Endothelial cell (in vitro differentiated cells): ENCODE measurements around the gene CRELD2. TPM values are rescaled to one million over a fixed set of nuclear protein-coding genes. Genes with fewer than 3 reads are reported as not detected.

Source experiments
- DNase-seq: peaks from one replicate; pipeline ENCODE4 v3.0.0; 2021; ENCODE audit warnings: low spot score
- H3K27ac Mint-ChIP-seq: one replicate; pipeline ENCODE4 v1.8.0; 2021; ENCODE audit warnings: mixed read lengths, inconsistent platforms; ENCODE audit not compliant: unreplicated experiment
- H3K27me3 Mint-ChIP-seq: one replicate; pipeline ENCODE4 v1.8.0; 2021; ENCODE audit warnings: mild to moderate bottlenecking, moderate library complexity, mixed read lengths, inconsistent platforms; ENCODE audit not compliant: unreplicated experiment
- H3K36me3 Mint-ChIP-seq: one replicate; pipeline ENCODE4 v1.8.0; 2021; ENCODE audit warnings: mild to moderate bottlenecking, low read depth, mixed read lengths, inconsistent platforms; ENCODE audit not compliant: unreplicated experiment
- H3K4me1 Mint-ChIP-seq: one replicate; pipeline ENCODE4 v1.8.0; 2021; ENCODE audit warnings: mild to moderate bottlenecking, mixed read lengths, inconsistent platforms; ENCODE audit not compliant: unreplicated experiment
- H3K4me3 Mint-ChIP-seq: one replicate; pipeline ENCODE4 v1.8.0; 2021; ENCODE audit warnings: mild to moderate bottlenecking, mixed read lengths, inconsistent platforms; ENCODE audit not compliant: unreplicated experiment
- H3K9me3 Mint-ChIP-seq: one replicate; pipeline ENCODE4 v1.8.0; 2021; ENCODE audit warnings: mixed read lengths, inconsistent platforms; ENCODE audit not compliant: unreplicated experiment
- total RNA-seq: library from RNA; stranded (reverse); fragmentation: NEBNext Ultra II Directional; extraction: Animal tissue kit (Norgen Biotek cat#: 25700); gene quantifications from one replicate; pipeline ENCODE4 v1.2.1, GENCODE V29; 2021; ENCODE audit not compliant: unreplicated experiment
- TF ChIP-seq, protein P1 (sequence below): fragments of 200-600 bp; sonication (generic); IDR thresholded peaks from one replicate; pipeline ENCODE4 v1.5.0; 2021; ENCODE audit warnings: antibody characterized with exemption; ENCODE audit not compliant: unreplicated experiment

Gene CRELD2
- total RNA-seq, 1 donor from 2014 or later = 207 TPM

DNA sequence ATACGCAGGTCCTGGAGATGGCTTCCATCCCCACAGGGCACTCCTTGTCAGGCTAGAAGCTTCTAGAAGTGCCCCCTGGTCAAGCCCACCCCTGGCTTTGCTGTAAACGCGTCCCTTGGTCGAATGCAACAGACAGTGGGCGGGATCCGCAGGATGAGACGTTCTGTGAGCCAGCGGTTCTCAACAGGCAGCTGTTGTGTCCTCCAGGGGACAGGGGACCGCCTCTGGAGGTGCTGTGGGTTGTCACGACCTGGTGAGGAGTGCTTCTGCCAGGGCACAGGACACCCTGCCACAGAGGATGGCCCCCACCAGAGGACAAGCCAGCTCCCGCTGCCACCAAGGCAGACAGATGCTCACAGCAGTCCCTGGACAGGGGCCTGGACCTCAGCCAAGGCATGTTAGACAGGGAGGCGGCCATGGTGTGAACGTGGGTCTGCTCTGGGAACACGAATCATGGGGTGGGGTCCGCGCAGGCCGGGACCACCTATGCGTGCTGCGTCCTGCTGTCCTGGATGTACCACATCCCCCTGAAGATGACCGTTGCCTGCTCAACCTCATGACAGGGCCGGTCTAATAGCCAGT, 11.7 kb downstream of the CRELD2 start:
- peaks cover 7% of the 10 kb centered on the region for H3K27me3 Mint-ChIP-seq
- no peak for DNase-seq
- H3K9me3 Mint-ChIP-seq = no peaks in the 10 kb centered on the region
- TF ChIP-seq, protein P1, sequence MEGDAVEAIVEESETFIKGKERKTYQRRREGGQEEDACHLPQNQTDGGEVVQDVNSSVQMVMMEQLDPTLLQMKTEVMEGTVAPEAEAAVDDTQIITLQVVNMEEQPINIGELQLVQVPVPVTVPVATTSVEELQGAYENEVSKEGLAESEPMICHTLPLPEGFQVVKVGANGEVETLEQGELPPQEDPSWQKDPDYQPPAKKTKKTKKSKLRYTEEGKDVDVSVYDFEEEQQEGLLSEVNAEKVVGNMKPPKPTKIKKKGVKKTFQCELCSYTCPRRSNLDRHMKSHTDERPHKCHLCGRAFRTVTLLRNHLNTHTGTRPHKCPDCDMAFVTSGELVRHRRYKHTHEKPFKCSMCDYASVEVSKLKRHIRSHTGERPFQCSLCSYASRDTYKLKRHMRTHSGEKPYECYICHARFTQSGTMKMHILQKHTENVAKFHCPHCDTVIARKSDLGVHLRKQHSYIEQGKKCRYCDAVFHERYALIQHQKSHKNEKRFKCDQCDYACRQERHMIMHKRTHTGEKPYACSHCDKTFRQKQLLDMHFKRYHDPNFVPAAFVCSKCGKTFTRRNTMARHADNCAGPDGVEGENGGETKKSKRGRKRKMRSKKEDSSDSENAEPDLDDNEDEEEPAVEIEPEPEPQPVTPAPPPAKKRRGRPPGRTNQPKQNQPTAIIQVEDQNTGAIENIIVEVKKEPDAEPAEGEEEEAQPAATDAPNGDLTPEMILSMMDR = no peak
- peaks cover 27% of the 10 kb centered on the region for H3K4me1 Mint-ChIP-seq
- H3K4me3 Mint-ChIP-seq = no peak overlapping the region
- no peak overlapping the region for H3K27ac Mint-ChIP-seq
- H3K36me3 Mint-ChIP-seq = peaks cover 14% of the 10 kb centered on the region

DNA sequence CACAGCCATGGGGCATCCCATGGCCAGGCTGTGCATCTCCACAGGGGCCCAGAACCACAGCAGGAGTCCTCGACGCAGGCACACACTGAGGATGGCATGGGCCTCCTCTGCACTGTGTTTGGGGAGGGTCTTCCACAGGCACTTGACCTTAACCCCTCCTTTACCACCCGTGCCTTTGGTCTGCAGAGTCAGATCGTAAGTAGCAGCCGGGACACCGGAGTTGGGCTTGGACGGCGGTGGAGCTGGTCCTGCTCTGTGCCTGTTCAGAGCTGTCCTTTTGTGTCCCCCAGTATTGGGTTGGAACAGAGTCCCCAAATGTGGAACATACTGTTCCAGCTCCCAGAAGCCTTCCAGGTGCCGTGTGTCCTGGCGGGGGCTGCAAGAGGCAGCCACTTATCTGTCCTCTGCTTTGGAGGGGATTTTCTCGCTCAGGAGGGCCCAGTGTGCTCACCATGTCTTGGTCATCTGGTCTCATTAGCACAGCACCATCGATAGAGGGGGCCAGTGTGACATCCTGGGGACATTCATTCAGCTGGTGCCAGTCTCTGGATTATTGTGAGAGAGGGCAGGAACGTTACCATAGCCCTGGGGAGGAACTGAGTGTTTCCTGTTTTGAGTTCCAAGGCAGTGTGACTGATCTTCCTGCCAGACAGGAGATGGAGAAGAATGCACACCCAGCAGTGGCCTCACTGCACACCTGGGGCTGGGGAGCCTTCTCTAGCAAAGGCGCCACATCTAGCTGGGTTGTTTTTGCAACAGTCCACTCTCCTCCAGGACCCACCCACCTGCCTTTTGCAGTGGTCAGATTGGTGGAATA, 12.4 kb downstream of the CRELD2 start:
- H3K27ac Mint-ChIP-seq = peak overlapping the region; percentile 57
- TF ChIP-seq, protein P1 = peak; percentile 30
- H3K27me3 Mint-ChIP-seq = peaks cover 2% of the 10 kb centered on the region
- peak; percentile 70 for DNase-seq
- H3K4me3 Mint-ChIP-seq = peak overlapping the region; percentile 66
- no peaks in the 10 kb centered on the region for H3K9me3 Mint-ChIP-seq
- H3K36me3 Mint-ChIP-seq = peaks cover 8% of the 10 kb centered on the region
- peaks cover 22% of the 10 kb centered on the region for H3K4me1 Mint-ChIP-seq

DNA sequence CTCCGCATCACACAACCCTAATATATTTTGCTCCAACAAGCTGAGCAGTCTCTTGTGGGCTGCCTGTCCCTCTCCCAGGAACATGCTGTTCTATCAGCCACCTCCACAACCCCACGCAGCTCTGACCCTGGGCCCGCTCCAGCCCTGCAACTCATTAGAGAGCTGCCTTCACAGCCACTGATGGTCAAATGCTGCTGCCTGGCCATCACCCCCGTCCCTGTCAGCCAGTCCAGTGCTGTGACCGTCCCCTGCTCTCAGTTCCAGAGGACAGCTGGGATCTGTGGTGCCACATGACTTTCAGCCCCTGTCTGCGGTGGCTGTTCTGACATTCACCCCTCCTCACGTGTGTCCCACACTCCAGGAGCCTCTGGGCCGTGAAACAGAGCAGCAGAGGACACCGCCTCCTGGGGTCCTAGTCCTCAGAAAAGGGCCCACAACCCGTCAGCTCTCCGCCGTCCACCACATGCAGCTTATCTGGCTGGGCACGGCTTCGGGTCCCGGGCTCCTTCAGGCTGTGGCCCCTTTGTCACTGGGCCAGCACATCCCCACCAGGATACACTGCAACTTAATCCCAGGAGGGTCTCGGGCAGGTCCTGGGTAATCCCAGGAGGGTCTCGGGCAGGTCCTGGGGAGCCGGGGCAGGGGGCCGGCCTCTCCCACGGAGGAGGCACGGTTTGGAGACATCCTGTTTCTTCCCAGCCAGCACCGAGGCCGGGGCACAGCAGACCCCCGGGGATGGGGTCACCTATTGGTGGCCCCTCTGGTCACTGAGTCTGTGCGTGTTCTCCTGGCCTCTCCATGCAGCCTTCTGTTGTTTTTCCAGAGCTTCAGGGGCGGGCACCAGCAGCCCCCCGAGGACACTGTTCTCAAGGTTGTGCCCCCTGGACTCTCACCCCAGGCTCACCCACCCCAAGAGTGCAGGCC, 15.1 kb downstream of the CRELD2 start:
- Mint-ChIP-seq H3K9me3 (no peaks in the 10 kb centered on the region), H3K4me3 (no peak overlapping the region), H3K4me1 (peaks cover 34% of the 10 kb centered on the region), H3K27ac (no peak overlapping the region), H3K36me3 (no peaks in the 10 kb centered on the region), H3K27me3 (peaks cover 5% of the 10 kb centered on the region)
- DNase-seq = no peak
- TF ChIP-seq, protein P1 = no peak

DNA sequence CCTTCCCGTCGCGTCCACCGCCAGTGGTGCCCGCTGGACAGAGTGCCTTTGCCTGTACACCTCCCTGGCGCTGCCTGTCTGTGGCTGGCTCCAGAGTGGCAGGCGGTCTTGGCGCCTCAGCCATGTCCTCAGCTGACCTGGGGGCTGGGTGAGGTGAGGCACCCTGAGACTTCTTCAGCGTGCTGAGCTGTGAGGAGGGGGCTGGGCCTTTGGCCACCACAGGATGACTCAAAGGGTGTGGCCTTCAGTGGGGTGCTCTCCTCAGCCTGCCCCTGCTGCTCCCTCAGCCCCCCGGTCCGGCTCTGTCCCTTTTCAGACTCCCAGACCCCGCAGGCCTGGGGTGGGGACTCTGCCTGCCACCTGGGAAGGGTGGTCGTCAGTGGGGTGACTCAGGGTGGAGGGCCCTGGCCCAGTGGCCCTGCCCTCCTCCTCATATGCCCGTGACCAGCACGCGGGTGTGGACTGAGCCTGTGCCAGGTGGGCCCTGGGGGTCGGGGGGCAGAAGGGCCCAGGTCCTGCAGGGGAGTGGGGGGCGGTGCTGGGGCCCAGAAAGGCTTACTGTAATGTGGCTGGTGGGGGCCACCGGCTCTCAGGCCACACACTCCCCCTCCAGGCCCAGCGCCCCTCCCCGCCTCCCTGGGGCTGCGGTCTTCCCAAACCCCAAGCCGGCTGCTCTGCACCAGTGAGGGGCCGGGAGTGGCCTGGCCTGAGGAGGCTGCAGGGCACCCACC, 15.9 kb downstream of the CRELD2 start:
- Mint-ChIP-seq H3K4me3 (no peak overlapping the region), H3K9me3 (no peaks in the 10 kb centered on the region)

More for the DNA sequence above, 15.9 kb downstream of the CRELD2 start:
- Mint-ChIP-seq H3K27me3 (peaks cover 6% of the 10 kb centered on the region), H3K36me3 (no peaks in the 10 kb centered on the region), H3K27ac (no peak overlapping the region), H3K4me1 (peaks cover 40% of the 10 kb centered on the region)
- TF ChIP-seq, protein P1 = no peak
- DNase-seq = no peak
